ENCODE data around the gene RSPH4A. TPM values are rescaled to one million over a fixed set of nuclear protein-coding genes. Genes with fewer than 3 reads are reported as not detected.

RSPH4A gene
- total and polyA plus RNA-seq, 2 of the 8 experiments (the other 6 are each of a cell fraction or from before 2014, with no cell fraction given) = 0.38 to 0.52 TPM

DNA sequence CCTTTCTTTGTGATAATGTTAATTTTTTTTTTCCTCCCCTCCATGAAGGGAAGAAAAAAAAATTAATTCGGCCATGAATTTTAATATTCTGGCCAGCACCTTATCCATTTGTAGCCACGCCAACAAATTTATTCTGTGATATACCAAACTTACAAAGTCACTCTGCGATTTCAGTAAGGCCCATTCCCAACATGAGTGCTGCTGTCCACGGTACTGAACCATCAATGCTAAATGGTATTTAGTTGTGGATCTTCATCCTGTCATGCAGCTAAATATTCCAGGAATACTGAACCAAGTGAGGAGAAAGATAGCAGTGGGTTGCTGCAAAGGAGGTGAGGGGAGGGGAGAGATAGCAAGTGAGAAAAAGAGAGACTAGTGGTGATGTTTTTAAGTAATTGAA, 19.5 kb upstream of the RSPH4A start:
- H4K8ac ChIP-seq (ENCODE audit: extremely low read depth, insufficient read depth, low read length) = no peak overlapping the region
- no peak overlapping the region for H2AFZ ChIP-seq (ENCODE audit: low read length)
- H3K4ac ChIP-seq (replicated peaks; ENCODE audit: insufficient read length, low read depth, low read length) = no peak overlapping the region
- H3K4me2 ChIP-seq (ENCODE audit: insufficient read depth in 1 of 2, low read depth in 2 of 2, low read length in 2 of 2) = no peak overlapping the region
- no peaks in the 10 kb centered on the region for H3K27me3 ChIP-seq (replicated peaks in 1 of 4; ENCODE audit: control insufficient read depth in 3 of 4, extremely low read depth in 1 of 4, insufficient read depth in 3 of 4, low read length in 3 of 4)
- no peak overlapping the region for H2BK12ac ChIP-seq (ENCODE audit: low read depth, low read length)
- H3K4me1 ChIP-seq (replicated peaks in 1 of 4; ENCODE audit: control insufficient read depth in 3 of 4, insufficient read depth in 4 of 4, low read length in 3 of 4) = no peaks in the 10 kb centered on the region
- no peak overlapping the region for H4K91ac ChIP-seq (replicated peaks; ENCODE audit: insufficient read length, low read length)
- CTCF ChIA-PET (ENCODE audit: partially characterized antibody) = interaction anchor here (0.9 to 1.3 kb wide), 3 partner anchors 16 to 328 kb away, joined by 3 to 5 read pairs (median 3); no protein-coding TSS in a partner anchor
- no peak overlapping the region for H2AK5ac ChIP-seq (ENCODE audit: low read depth, low read length)
- peak; percentile 32 for FAIRE-seq
- 91% methylated on average over 3 of the region's 4 CpGs; no CpG with 5 or more reads in 1 of the 2 experiments for WGBS, 2 experiments (ENCODE audit: extremely low coverage in 1 of 2, insufficient coverage in 1 of 2, insufficient read length in 1 of 2, insufficient replicate concordance in 2 of 2, low coverage in 1 of 2, low lambda C conversion rate in 2 of 2, missing lambda C conversion rate in 1 of 2)
- no peak overlapping the region for H3K14ac ChIP-seq (ENCODE audit: insufficient read length)
- H3K18ac ChIP-seq (ENCODE audit: extremely low read depth, low read length) = no peak overlapping the region
- H3K23me2 ChIP-seq (ENCODE audit: low read depth, low read length) = no peaks in the 10 kb centered on the region; the same call in 1 of the 2 replicates
- no peak overlapping the region for H2BK15ac ChIP-seq (ENCODE audit: low read length)
- H3K23ac ChIP-seq (ENCODE audit: insufficient read length) = no peak overlapping the region
- peaks cover 0 to 11% (median 4%) of the 10 kb centered on the region in 4 experiments; a peak in 5 of 8 replicates for H3K36me3 ChIP-seq (ENCODE audit: control insufficient read depth in 2 of 4, insufficient read depth in 4 of 4, low read length in 3 of 4)
- no peak for DNase-seq (ENCODE audit: low read depth in 1 of 2, low spot score in 2 of 2)
- no peaks in the 10 kb centered on the region for H4K20me1 ChIP-seq (replicated peaks in 1 of 2; ENCODE audit: control insufficient read depth in 1 of 2, insufficient read depth in 2 of 2, low read length in 2 of 2)
- no peaks in the 10 kb centered on the region for H3K9me3 ChIP-seq (ENCODE audit: insufficient read depth in 2 of 2, low read depth in 1 of 2, low read length in 1 of 2)
- H2BK5ac ChIP-seq (ENCODE audit: low read depth, low read length) = no peak overlapping the region
- no peak overlapping the region for H3K4me3 ChIP-seq (ENCODE audit: extremely low read depth in 1 of 4, insufficient read depth in 2 of 4, low read depth in 3 of 4, low read length in 4 of 4)
- no peak overlapping the region for H2BK20ac ChIP-seq (ENCODE audit: low read length)
- no peak for TF ChIP-seq GABPA (IDR thresholded peaks at IDR 0.05; ENCODE audit: borderline replicate concordance, insufficient read depth, low read length)
- no peak for TF ChIP-seq RBBP5 (IDR thresholded peaks at IDR 0.05; ENCODE audit: borderline replicate concordance, low read depth, low read length)
- no peak for TF ChIP-seq FOSL1 (IDR thresholded peaks at IDR 0.05; ENCODE audit: insufficient read depth, low read depth, low read length)
- TF ChIP-seq SP4 (IDR thresholded peaks at IDR 0.05; ENCODE audit: low read length) = no peak
- TF ChIP-seq SIRT6 (IDR thresholded peaks at IDR 0.05; ENCODE audit: low read length) = no peak
- TF ChIP-seq ZNF274 (IDR thresholded peaks at IDR 0.05; ENCODE audit: borderline replicate concordance, extremely low read depth, low read length) = no peak
- no peak for TF ChIP-seq SP1 (IDR thresholded peaks at IDR 0.05; ENCODE audit: low read depth, low read length)
- no peaks in the 10 kb centered on the region for H3K79me2 ChIP-seq (ENCODE audit: control insufficient read depth in 1 of 2, insufficient read depth in 2 of 2, low read length in 2 of 2)
- POLR2A ChIA-PET (ENCODE audit: partially characterized antibody) = interaction anchor here (1.0 kb wide), 1 partner anchor 22 kb away, joined by 3 read pairs; no protein-coding TSS in a partner anchor
- no peaks in the 10 kb centered on the region for H3K79me1 ChIP-seq (ENCODE audit: low read depth, low read length)
- no peak overlapping the region for H3K56ac ChIP-seq (replicated peaks; ENCODE audit: insufficient read length, low read depth, low read length)
- H3K27ac ChIP-seq (ENCODE audit: low read depth, low read length) = no peak overlapping the region
- no peak overlapping the region for H3K9ac ChIP-seq (replicated peaks in 1 of 4; ENCODE audit: extremely low read depth in 1 of 4, low read depth in 3 of 4, low read length in 3 of 4)
- no peak overlapping the region for H4K5ac ChIP-seq (ENCODE audit: insufficient read length, low read depth, low read length)
- no peak overlapping the region for H2BK120ac ChIP-seq (replicated peaks; ENCODE audit: low read depth, low read length)

Data from H1 (cell line).